Panc1 (cell line): ENCODE measurements around the gene SUGCT.

Source experiments
- POLR2AphosphoS5 ChIP-seq: IDR thresholded peaks from 2 replicates; pipeline ENCODE4 v1.6.1; 2012; ENCODE audit warnings: mild to moderate bottlenecking, low read depth, low read length, moderate library complexity
- TF ChIP-seq, protein P1 (sequence below), 2 experiments: IDR thresholded peaks; 2 replicates each; pipeline ENCODE4 v1.6.1; 2011 to 2012; ENCODE audit warnings: low read depth in 2 of 2, control low read depth in 1 of 2, low read length in 1 of 2, mild to moderate bottlenecking in 1 of 2, moderate library complexity in 1 of 2; ENCODE audit not compliant: insufficient read depth in 1 of 2
- TF ChIP-seq, protein P2 (sequence below): fragments of 450-650 bp; IDR thresholded peaks from 2 replicates; pipeline ENCODE4 v1.5.1; 2017; ENCODE audit warnings: mild to moderate bottlenecking

DNA sequence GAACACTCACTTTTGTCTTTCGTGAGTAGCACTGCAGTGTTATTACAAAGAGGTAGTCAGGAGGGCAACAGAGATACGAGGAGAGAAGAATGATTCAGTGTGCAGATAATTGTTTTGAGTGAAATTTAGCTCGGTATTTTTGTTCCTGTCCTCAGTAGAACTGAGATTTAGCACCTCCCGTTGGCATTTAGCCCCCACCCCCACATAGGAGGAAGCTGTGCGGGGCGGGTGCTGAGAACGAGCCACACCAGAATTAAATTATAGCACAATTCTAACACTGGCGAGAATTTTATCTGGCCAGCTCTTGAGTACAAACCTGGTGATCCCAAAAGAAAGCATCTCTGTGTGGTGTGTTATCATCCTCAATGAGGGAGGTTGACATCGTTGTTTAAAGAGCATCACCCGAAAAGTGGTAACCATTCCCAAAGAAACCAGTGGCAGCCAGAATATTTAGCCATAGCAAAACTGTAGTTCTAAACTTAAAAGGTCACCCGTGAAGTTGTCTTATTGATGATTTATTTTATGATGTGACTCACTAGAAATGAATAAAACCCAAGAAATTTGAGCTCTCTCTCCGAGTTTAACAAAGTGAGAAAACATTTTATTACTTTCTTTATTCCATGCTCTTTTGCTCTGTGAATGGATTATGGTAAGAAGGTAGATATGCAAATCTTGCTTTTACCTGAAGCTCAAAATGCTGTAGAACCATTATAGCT lies 612.2 kb downstream of the SUGCT start:
- TF ChIP-seq, protein P1, sequence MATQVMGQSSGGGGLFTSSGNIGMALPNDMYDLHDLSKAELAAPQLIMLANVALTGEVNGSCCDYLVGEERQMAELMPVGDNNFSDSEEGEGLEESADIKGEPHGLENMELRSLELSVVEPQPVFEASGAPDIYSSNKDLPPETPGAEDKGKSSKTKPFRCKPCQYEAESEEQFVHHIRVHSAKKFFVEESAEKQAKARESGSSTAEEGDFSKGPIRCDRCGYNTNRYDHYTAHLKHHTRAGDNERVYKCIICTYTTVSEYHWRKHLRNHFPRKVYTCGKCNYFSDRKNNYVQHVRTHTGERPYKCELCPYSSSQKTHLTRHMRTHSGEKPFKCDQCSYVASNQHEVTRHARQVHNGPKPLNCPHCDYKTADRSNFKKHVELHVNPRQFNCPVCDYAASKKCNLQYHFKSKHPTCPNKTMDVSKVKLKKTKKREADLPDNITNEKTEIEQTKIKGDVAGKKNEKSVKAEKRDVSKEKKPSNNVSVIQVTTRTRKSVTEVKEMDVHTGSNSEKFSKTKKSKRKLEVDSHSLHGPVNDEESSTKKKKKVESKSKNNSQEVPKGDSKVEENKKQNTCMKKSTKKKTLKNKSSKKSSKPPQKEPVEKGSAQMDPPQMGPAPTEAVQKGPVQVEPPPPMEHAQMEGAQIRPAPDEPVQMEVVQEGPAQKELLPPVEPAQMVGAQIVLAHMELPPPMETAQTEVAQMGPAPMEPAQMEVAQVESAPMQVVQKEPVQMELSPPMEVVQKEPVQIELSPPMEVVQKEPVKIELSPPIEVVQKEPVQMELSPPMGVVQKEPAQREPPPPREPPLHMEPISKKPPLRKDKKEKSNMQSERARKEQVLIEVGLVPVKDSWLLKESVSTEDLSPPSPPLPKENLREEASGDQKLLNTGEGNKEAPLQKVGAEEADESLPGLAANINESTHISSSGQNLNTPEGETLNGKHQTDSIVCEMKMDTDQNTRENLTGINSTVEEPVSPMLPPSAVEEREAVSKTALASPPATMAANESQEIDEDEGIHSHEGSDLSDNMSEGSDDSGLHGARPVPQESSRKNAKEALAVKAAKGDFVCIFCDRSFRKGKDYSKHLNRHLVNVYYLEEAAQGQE (IDR thresholded peaks at IDR 0.05; ENCODE audit: insufficient read depth in 1 of 2, low read depth in 2 of 2, low read length in 1 of 2) = no peak
- TF ChIP-seq, protein P2, sequence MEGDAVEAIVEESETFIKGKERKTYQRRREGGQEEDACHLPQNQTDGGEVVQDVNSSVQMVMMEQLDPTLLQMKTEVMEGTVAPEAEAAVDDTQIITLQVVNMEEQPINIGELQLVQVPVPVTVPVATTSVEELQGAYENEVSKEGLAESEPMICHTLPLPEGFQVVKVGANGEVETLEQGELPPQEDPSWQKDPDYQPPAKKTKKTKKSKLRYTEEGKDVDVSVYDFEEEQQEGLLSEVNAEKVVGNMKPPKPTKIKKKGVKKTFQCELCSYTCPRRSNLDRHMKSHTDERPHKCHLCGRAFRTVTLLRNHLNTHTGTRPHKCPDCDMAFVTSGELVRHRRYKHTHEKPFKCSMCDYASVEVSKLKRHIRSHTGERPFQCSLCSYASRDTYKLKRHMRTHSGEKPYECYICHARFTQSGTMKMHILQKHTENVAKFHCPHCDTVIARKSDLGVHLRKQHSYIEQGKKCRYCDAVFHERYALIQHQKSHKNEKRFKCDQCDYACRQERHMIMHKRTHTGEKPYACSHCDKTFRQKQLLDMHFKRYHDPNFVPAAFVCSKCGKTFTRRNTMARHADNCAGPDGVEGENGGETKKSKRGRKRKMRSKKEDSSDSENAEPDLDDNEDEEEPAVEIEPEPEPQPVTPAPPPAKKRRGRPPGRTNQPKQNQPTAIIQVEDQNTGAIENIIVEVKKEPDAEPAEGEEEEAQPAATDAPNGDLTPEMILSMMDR = no peak
- no peak for TF ChIP-seq POLR2AphosphoS5
